Right lobe of liver (tissue), 4 donors: ENCODE measurements around the gene ALS2.

Source experiments
- CTCF ChIP-seq, 4 donors: fragments of 200-600 bp in 3 of 4; fragments of 450-650 bp in 1 of 4; IDR thresholded peaks; one replicate each; pipeline versions ENCODE4 v1.5.1 to v1.8.0; 2016 to 2022; ENCODE audit warnings: antibody characterized with exemption in 4 of 4, mild to moderate bottlenecking in 2 of 4
- POLR2A ChIP-seq: fragments of 450-650 bp; IDR thresholded peaks from one replicate; pipeline ENCODE4 v1.6.1; 2017; ENCODE audit warnings: antibody characterized with exemption, mild to moderate bottlenecking
- donor health status: DM: no; HTN: no; CAD: no.
- donor health status: DM: no; HTN: no; CAD: no.
- donor health status: DM: no; HTN: yes; CAD: no.

- TF ChIP-seq CTCF (IDR thresholded peaks at IDR 0.05): no peak
- TF ChIP-seq POLR2A: no peak
Measured at GRCh38 chr2:201813996-201814760, 33.4 kb upstream of the ALS2 start.
